Panc1 (cell line): ENCODE measurements around the gene COG2. TPM values are rescaled to one million over a fixed set of nuclear protein-coding genes. Genes with fewer than 3 reads are reported as not detected.

Experiments used
- total RNA-seq: library from RNA; stranded (reverse); gene quantifications from one replicate; pipeline ENCODE4 v1.2.1, GENCODE V29; 2021; ENCODE audit not compliant: unreplicated experiment

Gene COG2
- total RNA-seq, 1 experiment from 2014 or later, result 20.5 TPM

Other genes starting within 250 kb of the COG2 start
- 0.05 TPM for gene PGBD5, start 216.1 kb upstream of the COG2 start, total RNA-seq
- gene AGT, start 71.6 kb downstream of the COG2 start, total RNA-seq, result 0.87 TPM
- not detected for gene CAPN9, start 104.9 kb downstream of the COG2 start, total RNA-seq
- 33.6 TPM for gene C1orf198, start 226.0 kb downstream of the COG2 start, total RNA-seq